ENCODE data around the gene SCAPER.

DNA sequence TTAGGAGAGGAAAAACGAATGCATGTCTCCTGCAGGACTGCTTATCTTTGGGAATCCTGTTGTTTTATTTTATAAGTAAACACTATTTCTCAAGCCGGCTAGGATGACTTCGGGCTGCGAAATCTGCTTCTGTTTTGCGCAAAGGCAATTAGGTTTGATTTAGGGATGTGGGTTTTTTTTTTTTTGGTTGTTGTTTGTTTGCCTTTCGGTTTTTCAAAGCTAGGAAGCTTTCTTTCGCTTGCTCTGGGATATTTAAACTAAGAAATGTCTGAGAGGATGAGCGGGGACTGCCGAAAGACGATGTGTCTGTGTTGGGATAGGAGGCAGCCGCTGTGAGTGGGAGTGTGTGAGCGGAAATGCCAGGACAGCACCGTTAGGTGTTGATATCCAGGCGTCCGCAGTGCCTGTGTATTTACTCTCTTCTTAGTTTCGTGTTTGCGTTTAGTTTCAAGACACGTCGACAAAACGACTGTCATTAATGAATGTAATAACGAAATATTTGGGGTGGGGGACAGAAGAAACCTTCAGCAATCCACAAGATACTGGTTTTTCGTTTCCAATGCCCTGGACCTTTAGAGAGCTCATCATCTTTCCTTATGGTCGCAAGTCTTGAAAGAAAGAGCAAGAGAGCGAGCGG, 568.0 kb downstream of the SCAPER start:
- TF ChIP-seq POLR2AphosphoS5 (IDR thresholded peaks at IDR 0.05; ENCODE audit: low read depth, low read length), result no peak
- TF ChIP-seq TAF1 (IDR thresholded peaks at IDR 0.05; ENCODE audit: borderline replicate concordance, insufficient read depth, low read length), result no peak
- TF ChIP-seq, protein P1, sequence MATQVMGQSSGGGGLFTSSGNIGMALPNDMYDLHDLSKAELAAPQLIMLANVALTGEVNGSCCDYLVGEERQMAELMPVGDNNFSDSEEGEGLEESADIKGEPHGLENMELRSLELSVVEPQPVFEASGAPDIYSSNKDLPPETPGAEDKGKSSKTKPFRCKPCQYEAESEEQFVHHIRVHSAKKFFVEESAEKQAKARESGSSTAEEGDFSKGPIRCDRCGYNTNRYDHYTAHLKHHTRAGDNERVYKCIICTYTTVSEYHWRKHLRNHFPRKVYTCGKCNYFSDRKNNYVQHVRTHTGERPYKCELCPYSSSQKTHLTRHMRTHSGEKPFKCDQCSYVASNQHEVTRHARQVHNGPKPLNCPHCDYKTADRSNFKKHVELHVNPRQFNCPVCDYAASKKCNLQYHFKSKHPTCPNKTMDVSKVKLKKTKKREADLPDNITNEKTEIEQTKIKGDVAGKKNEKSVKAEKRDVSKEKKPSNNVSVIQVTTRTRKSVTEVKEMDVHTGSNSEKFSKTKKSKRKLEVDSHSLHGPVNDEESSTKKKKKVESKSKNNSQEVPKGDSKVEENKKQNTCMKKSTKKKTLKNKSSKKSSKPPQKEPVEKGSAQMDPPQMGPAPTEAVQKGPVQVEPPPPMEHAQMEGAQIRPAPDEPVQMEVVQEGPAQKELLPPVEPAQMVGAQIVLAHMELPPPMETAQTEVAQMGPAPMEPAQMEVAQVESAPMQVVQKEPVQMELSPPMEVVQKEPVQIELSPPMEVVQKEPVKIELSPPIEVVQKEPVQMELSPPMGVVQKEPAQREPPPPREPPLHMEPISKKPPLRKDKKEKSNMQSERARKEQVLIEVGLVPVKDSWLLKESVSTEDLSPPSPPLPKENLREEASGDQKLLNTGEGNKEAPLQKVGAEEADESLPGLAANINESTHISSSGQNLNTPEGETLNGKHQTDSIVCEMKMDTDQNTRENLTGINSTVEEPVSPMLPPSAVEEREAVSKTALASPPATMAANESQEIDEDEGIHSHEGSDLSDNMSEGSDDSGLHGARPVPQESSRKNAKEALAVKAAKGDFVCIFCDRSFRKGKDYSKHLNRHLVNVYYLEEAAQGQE (IDR thresholded peaks at IDR 0.05; ENCODE audit: insufficient read depth in 1 of 2, low read depth in 2 of 2, low read length in 2 of 2), result no peak
- TF ChIP-seq SIN3A (IDR thresholded peaks at IDR 0.05; ENCODE audit: borderline replicate concordance, insufficient read depth, low read length), result no peak

Measured in PFSK-1 (cell line).